Nephron progenitor cell (in vitro differentiated cells): Measurements from ENCODE around the gene GAA.
A peak's percentile ranks its signal among the peaks of the same experiment; 100 is the strongest.

Experiments used
- DNase-seq: peaks from one replicate; pipeline ENCODE4 v3.0.0; 2021
- H3K27ac Mint-ChIP-seq: 2 replicates; pipeline ENCODE4 v1.8.0; 2021; ENCODE audit warnings: mild to moderate bottlenecking, moderate library complexity, mixed read lengths
- H3K27me3 Mint-ChIP-seq: 2 replicates; pipeline ENCODE4 v1.8.0; 2021; ENCODE audit warnings: mild to moderate bottlenecking, low read depth, mixed read lengths; ENCODE audit not compliant: poor library complexity
- H3K36me3 Mint-ChIP-seq: 2 replicates; pipeline ENCODE4 v1.8.0; 2021; ENCODE audit warnings: low read depth, mixed read lengths
- H3K4me1 Mint-ChIP-seq: 2 replicates; pipeline ENCODE4 v1.8.0; 2021; ENCODE audit warnings: mixed read lengths
- H3K4me3 Mint-ChIP-seq: 2 replicates; pipeline ENCODE4 v1.8.0; 2021; ENCODE audit warnings: mild to moderate bottlenecking, moderate library complexity, mixed read lengths
- H3K9me3 Mint-ChIP-seq: 2 replicates; pipeline ENCODE4 v1.8.0; 2021; ENCODE audit warnings: mild to moderate bottlenecking, moderate library complexity, mixed read lengths
- TF ChIP-seq, protein P1 (sequence below): fragments of 200-600 bp; sonication (generic); IDR thresholded peaks from 2 replicates; pipeline ENCODE4 v1.5.0; 2021; ENCODE audit warnings: antibody characterized with exemption

GAA gene

GRCh38 chr17:80067393-80067986, 33.9 kb upstream of the GAA start:
- Mint-ChIP-seq H3K4me3 (no peak overlapping the region), H3K27me3 (peaks cover 7% of the 10 kb centered on the region), H3K9me3 (no peaks in the 10 kb centered on the region), H3K27ac (peak overlapping the region; percentile 25), H3K36me3 (peaks cover 21% of the 10 kb centered on the region), H3K4me1 (peaks cover 24% of the 10 kb centered on the region)
- no peak for DNase-seq
- TF ChIP-seq, protein P1, sequence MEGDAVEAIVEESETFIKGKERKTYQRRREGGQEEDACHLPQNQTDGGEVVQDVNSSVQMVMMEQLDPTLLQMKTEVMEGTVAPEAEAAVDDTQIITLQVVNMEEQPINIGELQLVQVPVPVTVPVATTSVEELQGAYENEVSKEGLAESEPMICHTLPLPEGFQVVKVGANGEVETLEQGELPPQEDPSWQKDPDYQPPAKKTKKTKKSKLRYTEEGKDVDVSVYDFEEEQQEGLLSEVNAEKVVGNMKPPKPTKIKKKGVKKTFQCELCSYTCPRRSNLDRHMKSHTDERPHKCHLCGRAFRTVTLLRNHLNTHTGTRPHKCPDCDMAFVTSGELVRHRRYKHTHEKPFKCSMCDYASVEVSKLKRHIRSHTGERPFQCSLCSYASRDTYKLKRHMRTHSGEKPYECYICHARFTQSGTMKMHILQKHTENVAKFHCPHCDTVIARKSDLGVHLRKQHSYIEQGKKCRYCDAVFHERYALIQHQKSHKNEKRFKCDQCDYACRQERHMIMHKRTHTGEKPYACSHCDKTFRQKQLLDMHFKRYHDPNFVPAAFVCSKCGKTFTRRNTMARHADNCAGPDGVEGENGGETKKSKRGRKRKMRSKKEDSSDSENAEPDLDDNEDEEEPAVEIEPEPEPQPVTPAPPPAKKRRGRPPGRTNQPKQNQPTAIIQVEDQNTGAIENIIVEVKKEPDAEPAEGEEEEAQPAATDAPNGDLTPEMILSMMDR: no peak

DNA sequence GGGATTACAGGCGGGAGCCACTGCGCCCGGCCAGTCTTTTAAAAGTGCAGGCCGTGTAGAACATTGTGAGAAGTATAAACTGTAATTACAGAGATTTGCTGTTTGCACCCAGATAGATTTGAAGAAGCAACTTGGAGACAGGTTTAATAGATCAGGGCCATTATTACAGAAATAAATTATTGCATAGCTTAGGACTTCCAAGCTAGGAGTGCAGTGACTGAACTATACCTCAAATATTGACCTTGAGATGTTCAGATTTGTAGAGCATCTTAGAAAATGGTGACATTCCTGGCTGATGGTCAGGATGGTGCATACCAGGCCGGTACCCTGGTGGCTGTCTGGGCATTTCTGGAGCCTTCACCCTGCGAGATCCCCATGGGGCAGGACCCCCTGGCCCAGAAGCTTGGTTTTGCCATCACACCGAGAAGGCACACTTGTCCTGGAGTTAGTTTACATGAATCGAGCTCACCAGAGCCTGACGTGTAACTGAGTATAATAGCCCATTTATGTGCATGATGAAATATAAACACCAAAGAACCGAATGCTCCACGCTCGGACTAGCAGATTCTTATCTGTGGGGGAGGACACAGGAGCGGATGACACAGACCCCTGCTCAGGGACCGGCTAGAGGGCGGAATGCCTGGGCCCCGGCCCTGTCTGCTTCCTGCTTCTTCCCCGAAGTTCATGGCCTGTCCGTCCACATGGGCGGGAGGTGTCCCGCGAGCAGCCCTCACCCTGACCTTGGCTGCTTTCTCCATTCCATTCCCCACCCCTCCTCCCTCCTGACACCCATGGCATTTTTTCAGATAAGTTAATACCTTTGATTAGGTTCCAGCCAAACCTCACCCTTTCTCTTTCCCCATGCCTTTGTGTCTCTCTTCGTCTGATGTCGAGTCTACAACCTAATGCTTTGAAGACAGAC, 32.8 kb upstream of the GAA start:
- Mint-ChIP-seq H3K4me3 (no peak overlapping the region), H3K27me3 (peaks cover 7% of the 10 kb centered on the region), H3K36me3 (peaks cover 19% of the 10 kb centered on the region), H3K9me3 (no peaks in the 10 kb centered on the region), H3K27ac (no peak overlapping the region), H3K4me1 (peaks cover 24% of the 10 kb centered on the region)
- TF ChIP-seq, protein P1: no peak
- no peak for DNase-seq

- Mint-ChIP-seq H3K27me3 (peaks cover 3% of the 10 kb centered on the region), H3K36me3 (peaks cover 12% of the 10 kb centered on the region), H3K4me3 (no peak overlapping the region), H3K9me3 (no peaks in the 10 kb centered on the region), H3K27ac (no peak overlapping the region), H3K4me1 (peaks cover 24% of the 10 kb centered on the region)
- no peak for DNase-seq
- TF ChIP-seq, protein P1: no peak
These were observed 30.8 kb upstream of the GAA start for GRCh38 chr17:80070375-80071115.

DNA sequence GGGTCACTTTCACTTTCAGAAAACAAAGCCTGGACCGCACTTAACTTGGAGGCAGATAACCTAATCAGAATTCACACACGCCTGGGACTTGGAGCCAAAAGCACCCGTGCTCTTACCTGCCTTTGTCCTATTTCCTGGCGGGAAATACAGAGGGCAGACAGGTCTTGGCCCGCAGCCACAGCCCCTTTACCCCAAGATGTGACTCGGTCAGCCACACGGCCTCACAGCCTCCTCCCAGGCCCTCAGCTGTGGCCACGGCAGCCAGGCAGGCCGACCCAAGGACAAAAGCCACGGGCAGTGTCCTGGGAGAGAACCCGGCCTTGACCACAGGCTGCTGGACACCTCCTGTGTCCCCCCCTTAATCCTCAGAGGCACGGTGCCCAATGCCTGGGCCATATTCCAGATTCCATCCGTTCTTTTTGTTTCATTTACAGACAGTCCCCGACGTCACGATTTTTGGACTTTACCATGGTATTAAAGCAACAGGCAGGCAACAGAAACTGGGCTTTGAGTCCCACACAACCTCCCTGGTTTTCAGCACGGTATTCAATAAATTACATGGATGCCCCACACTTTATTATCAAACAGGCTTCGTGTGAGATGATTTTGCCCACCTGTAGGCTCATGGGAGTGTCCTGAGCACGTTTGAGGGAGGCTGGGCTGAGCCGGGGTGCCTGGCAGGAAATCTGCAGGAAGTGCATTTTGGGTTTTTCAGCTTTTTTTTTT, 30.1 kb upstream of the GAA start:
- Mint-ChIP-seq H3K4me1 (peaks cover 24% of the 10 kb centered on the region), H3K36me3 (peaks cover 16% of the 10 kb centered on the region), H3K9me3 (no peaks in the 10 kb centered on the region), H3K27me3 (peaks cover 3% of the 10 kb centered on the region), H3K27ac (peak overlapping the region; percentile 20), H3K4me3 (no peak overlapping the region)
- no peak for DNase-seq
- TF ChIP-seq, protein P1: no peak

DNA sequence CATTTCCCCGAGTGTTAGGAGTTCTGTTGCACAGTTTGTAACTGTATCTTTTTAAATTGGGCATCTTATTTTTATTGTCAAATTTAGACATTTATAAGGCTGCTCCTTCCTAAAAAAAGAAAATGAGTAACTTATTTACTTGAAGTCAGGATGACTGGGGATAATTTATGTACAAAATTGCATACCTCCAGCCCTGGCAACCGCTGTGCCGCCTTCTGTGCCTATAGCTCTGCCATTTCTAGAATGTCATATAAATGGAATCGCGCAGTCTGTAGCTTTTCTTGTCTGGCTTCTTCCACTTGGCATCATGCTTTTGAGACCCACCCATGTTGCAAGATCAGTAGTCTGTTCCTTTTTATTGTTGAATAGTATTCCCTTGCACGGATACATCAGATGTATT, 29.0 kb upstream of the GAA start:
- Mint-ChIP-seq H3K9me3 (peaks cover under 1% of the 10 kb centered on the region), H3K27me3 (peaks cover 3% of the 10 kb centered on the region), H3K4me1 (peaks cover 19% of the 10 kb centered on the region), H3K27ac (no peak overlapping the region), H3K36me3 (peaks cover 8% of the 10 kb centered on the region), H3K4me3 (no peak overlapping the region)
- TF ChIP-seq, protein P1: no peak
- no peak for DNase-seq
